Measurements from ENCODE around the gene NIPSNAP2. TPM values are rescaled to one million over a fixed set of nuclear protein-coding genes. Genes with fewer than 3 reads are reported as not detected.

NIPSNAP2 gene
- total and polyA plus RNA-seq, 2 of the 13 experiments (the other 11 are each of a cell fraction or from before 2014, with no cell fraction given), result 40.3 to 61.5 TPM

GRCh38 chr7:55965100-55965470, 700 bp downstream of the NIPSNAP2 start:
- Histone ChIP-seq H3K27ac (ENCODE audit: extremely low read length, insufficient read depth, low read length) (peak overlapping the region; percentile 91), H3K9me3 (ENCODE audit: low read length) (no peaks in the 10 kb centered on the region), H3K4me2 (ENCODE audit: low read depth, low read length) (peak overlapping the region; percentile 97), H4K20me1 (ENCODE audit: insufficient read depth, low read length) (no peaks in the 10 kb centered on the region; the same call in 1 of the 2 replicates), H3K36me3 (replicated peaks in 1 of 2; ENCODE audit: control insufficient read depth in 1 of 2, insufficient read depth in 2 of 2, low read length in 2 of 2) (0 out of 5 replicates have a peak, but pooled peaks cover 0 to 2% of the 10 kb centered on the region in 2 experiments), H3K9ac (ENCODE audit: insufficient read depth, low read depth, low read length) (peak overlapping the region; percentile 92), H2AFZ (ENCODE audit: low read length) (no peak overlapping the region), H3K27me3 (ENCODE audit: control insufficient read depth in 1 of 2, insufficient read depth in 2 of 2, low read length in 2 of 2) (no peaks in the 10 kb centered on the region; a peak in 1 of 5 replicates), H3K4me1 (ENCODE audit: insufficient read depth, low read length) (peaks cover 44% of the 10 kb centered on the region), H3K4me3 (replicated peaks in 1 of 3; ENCODE audit: insufficient read depth in 1 of 3, low read depth in 2 of 3, low read length in 3 of 3) (peak overlapping the region; percentile 77 to 93 (median 88); a peak in 5 of 6 replicates), H3K79me2 (ENCODE audit: insufficient read depth, low read length) (peaks cover 20% of the 10 kb centered on the region)
- no peak for ATAC-seq
- WGBS (ENCODE audit: low lambda C conversion rate), result 4% methylated on average over 14 of the region's 14 CpGs
- BruUV-seq (replicated peaks), result TSS peak; percentile 64
- DNase-seq (ENCODE audit: low spot score), result no peak
- ChIA-PET CTCF (ENCODE audit: low intra/inter-chr PET ratio, low total read pairs) (interaction anchor here (1.4 kb wide), 1 partner anchor 324 kb away, joined by 8 read pairs; no protein-coding TSS in a partner anchor), POLR2A (interaction anchor here (0.6 to 4.1 kb wide), 18 partner anchors 10 to 1206 kb away, joined by 3 to 26 read pairs (median 8); partner anchors contain the start of genes CCT6A, CHCHD2, MRPS17 and PSPH)
- intact Hi-C loops (cut with micrococcal nuclease; ENCODE audit: unreplicated experiment) (loop anchor here (2.0 kb wide), 1 partner anchor 324 kb away; no protein-coding TSS in a partner anchor), in situ Hi-C loops (cut with HindIII; ENCODE audit: extremely low pct_ligation_motif_present, low pct_unique_long_range_greater_than_20kb) (loop anchor here (25.0 kb wide), 2 partner anchors 203 to 328 kb away; no protein-coding TSS in a partner anchor)
- peak; percentile 26 for FAIRE-seq
- TF ChIP-seq KDM6A (CRISPR knock-in tag; IDR thresholded peaks at IDR 0.05; ENCODE audit: low read depth) (no peak), MTERF4 (CRISPR knock-in tag; IDR thresholded peaks at IDR 0.05) (no peak), MED8 (CRISPR knock-in tag; IDR thresholded peaks at IDR 0.05; ENCODE audit: insufficient replicate concordance) (peak; percentile 8), RARG (CRISPR knock-in tag; IDR thresholded peaks at IDR 0.05; ENCODE audit: low read depth) (no peak), ZBTB44 (CRISPR knock-in tag; IDR thresholded peaks at IDR 0.05) (no peak), ZNF652 (CRISPR knock-in tag; IDR thresholded peaks at IDR 0.05; ENCODE audit: borderline replicate concordance, low read depth) (no peak), REPIN1 (CRISPR knock-in tag; IDR thresholded peaks at IDR 0.05; ENCODE audit: borderline replicate concordance, low read depth) (peak; percentile 30; the same call in 1 of the 2 replicates), ZFP82 (CRISPR knock-in tag; IDR thresholded peaks at IDR 0.05; ENCODE audit: borderline replicate concordance) (no peak), ARID4A (CRISPR knock-in tag; IDR thresholded peaks at IDR 0.05; ENCODE audit: borderline replicate concordance) (0 out of 2 replicates have a peak, but pooled peaks have one; percentile 5), HDAC1 (CRISPR knock-in tag; IDR thresholded peaks at IDR 0.05) (no peak), MNT (IDR thresholded peaks at IDR 0.05) (no peak), ZNF367 (CRISPR knock-in tag; IDR thresholded peaks at IDR 0.05; ENCODE audit: borderline replicate concordance) (no peak), HIVEP1 (CRISPR knock-in tag; IDR thresholded peaks at IDR 0.05) (no peak), GLI4 (CRISPR knock-in tag; IDR thresholded peaks at IDR 0.05; ENCODE audit: borderline replicate concordance) (no peak), PRPF4 (IDR thresholded peaks at IDR 0.05; ENCODE audit: low read depth, low read length, poor library complexity, severe bottlenecking) (no peak), ZBTB42 (CRISPR knock-in tag; IDR thresholded peaks at IDR 0.05) (0 out of 2 replicates have a peak, but pooled peaks have one; percentile 68)
